HG02798 (cell line): ENCODE data around the gene SNX9.
"Not testable (repeated sequence)": the region's sequence is repeated elsewhere in the genome, so short reads cannot be mapped to it uniquely, and the experiment has no call there.

Experiments
- ATAC-seq: cut with Tn5 transposase; IDR thresholded peaks from one replicate; pipeline ENCODE4 v1.9.1; 2021; ENCODE audit warnings: mild to moderate bottlenecking; ENCODE audit not compliant: unreplicated experiment, poor library complexity

Gene SNX9

GRCh38 chr6:157944983-157945931 lies 122.2 kb downstream of the SNX9 start:
- no peak for ATAC-seq

GRCh38 chr6:157946053-157946617 lies 123.1 kb downstream of the SNX9 start:
- no peak for ATAC-seq

GRCh38 chr6:157946865-157947532 lies 124.0 kb downstream of the SNX9 start:
- ATAC-seq: no peak

GRCh38 chr6:157950899-157951298 lies 127.9 kb downstream of the SNX9 start:
- ATAC-seq: not testable (repeated sequence)

- no peak for ATAC-seq
These were observed 128.8 kb downstream of the SNX9 start for GRCh38 chr6:157951828-157952227.

- ATAC-seq: no peak
These were observed 129.9 kb downstream of the SNX9 start for GRCh38 chr6:157952861-157953351.

- ATAC-seq: no peak
These were observed 130.6 kb downstream of the SNX9 start for GRCh38 chr6:157953580-157954091.

- ATAC-seq: no peak
These were observed 131.4 kb downstream of the SNX9 start for GRCh38 chr6:157954150-157955117.

- ATAC-seq: no peak
These were observed 132.6 kb downstream of the SNX9 start for GRCh38 chr6:157955675-157956074.

- ATAC-seq: no peak
These were observed 133.2 kb downstream of the SNX9 start for GRCh38 chr6:157956171-157956730.

- no peak for ATAC-seq
These were observed 136.6 kb downstream of the SNX9 start for GRCh38 chr6:157959451-157960227.

- no peak for ATAC-seq
These were observed 138.2 kb downstream of the SNX9 start for GRCh38 chr6:157961153-157961831.

- no peak for ATAC-seq
These were observed 139.0 kb downstream of the SNX9 start for GRCh38 chr6:157961832-157962575.

- ATAC-seq: no peak
These were observed 139.7 kb downstream of the SNX9 start for GRCh38 chr6:157962601-157963302.

- ATAC-seq: no peak
These were observed 141.1 kb downstream of the SNX9 start for GRCh38 chr6:157964100-157964499.

- no peak for ATAC-seq
These were observed 142.3 kb downstream of the SNX9 start for GRCh38 chr6:157965387-157965786.

- no peak for ATAC-seq
These were observed 143.5 kb downstream of the SNX9 start for GRCh38 chr6:157966589-157966977.
